ENCODE data around the gene JMJD1C. TPM values are rescaled to one million over a fixed set of nuclear protein-coding genes. Genes with fewer than 3 reads are reported as not detected.

The JMJD1C gene
- total and polyA plus RNA-seq, 9 donors, result 45.4 to 140 (median 78.2) TPM

- no peak overlapping the region for H3K4me3 ChIP-seq
- no peaks in the 10 kb centered on the region for H3K9me3 ChIP-seq
- WGBS, 3 donors, result 90 to 92% (median 91%) methylated on average over 1 of the region's 1 CpG
- intact Hi-C loops (cut with DNase I), result loop anchor here in 1 of 4 donors (5.0 kb wide), 2 partner anchors 159 to 244 kb away; no protein-coding TSS in a partner anchor
- H3K27me3 ChIP-seq, result no peaks in the 10 kb centered on the region
- no peaks in the 10 kb centered on the region for H3K4me1 ChIP-seq (ENCODE audit: insufficient read depth)
- TF ChIP-seq POLR2A (IDR thresholded peaks at IDR 0.05) (no peak), EP300 (IDR thresholded peaks at IDR 0.05) (no peak), CTCF (IDR thresholded peaks at IDR 0.05) (no peak)
- DNase-seq, result no peak
- no peaks in the 10 kb centered on the region for H3K36me3 ChIP-seq
- H3K27ac ChIP-seq, result no peak overlapping the region
Observed at GRCh38 chr10:63467841-63468240, 2.1 kb upstream of the JMJD1C start.

GRCh38 chr10:63466144-63466935 is 563 bp upstream of the JMJD1C start:
- no peaks in the 10 kb centered on the region for H3K36me3 ChIP-seq
- peak overlapping the region; percentile 66 for H3K4me3 ChIP-seq
- H3K27ac ChIP-seq, result peak overlapping the region; percentile 92 to 95
- TF ChIP-seq EP300 (IDR thresholded peaks at IDR 0.05) (no peak), POLR2A (IDR thresholded peaks at IDR 0.05) (peak; percentile 6), CTCF (IDR thresholded peaks at IDR 0.05) (peak in 1 of 3 donors; percentile 5)
- no peaks in the 10 kb centered on the region for H3K9me3 ChIP-seq
- no peaks in the 10 kb centered on the region for H3K27me3 ChIP-seq
- peak in 1 of 5 donors; percentile 66 for DNase-seq
- WGBS, 3 donors, result 3 to 5% (median 4%) methylated on average over 22 to 27 of the region's 27 CpGs
- intact Hi-C loops (cut with DNase I), result loop anchor here in 1 of 4 donors (5.0 kb wide), 2 partner anchors 161 to 246 kb away; no protein-coding TSS in a partner anchor
- H3K4me1 ChIP-seq (ENCODE audit: insufficient read depth), result no peaks in the 10 kb centered on the region

GRCh38 chr10:63464402-63465292 is 1.1 kb downstream of the JMJD1C start:
- no peak for DNase-seq

More at GRCh38 chr10:63464402-63465292, 1.1 kb downstream of the JMJD1C start:
- peak overlapping the region; percentile 66 for H3K4me3 ChIP-seq
- H3K27ac ChIP-seq, result peak overlapping the region; percentile 92 to 95
- 6 to 7% (median 7%) methylated on average over 30 to 35 of the region's 35 CpGs for WGBS, 3 donors
- no peaks in the 10 kb centered on the region for H3K27me3 ChIP-seq
- H3K4me1 ChIP-seq (ENCODE audit: insufficient read depth), result no peaks in the 10 kb centered on the region
- intact Hi-C loops (cut with DNase I), result loop anchor here in 2 of 4 donors (2.0 to 5.0 kb wide), 3 partner anchors 163 to 248 kb away; no protein-coding TSS in a partner anchor
- TF ChIP-seq CTCF (IDR thresholded peaks at IDR 0.05) (no peak), POLR2A (IDR thresholded peaks at IDR 0.05) (no peak), EP300 (IDR thresholded peaks at IDR 0.05) (no peak)
- no peaks in the 10 kb centered on the region for H3K9me3 ChIP-seq
- no peaks in the 10 kb centered on the region for H3K36me3 ChIP-seq

Measured in ovary (tissue), 9 donors.